Left renal pelvis (tissue), 4 donors: Measurements from ENCODE around the gene TRPM6. TPM values are rescaled to one million over a fixed set of nuclear protein-coding genes. Genes with fewer than 3 reads are reported as not detected.

Source experiments
- DNase-seq, 4 donors: peaks; one replicate each; pipeline ENCODE4 v3.0.0-alpha.2; 2013; ENCODE audit warnings: low read depth in 4 of 4, low spot score in 3 of 4
- polyA plus RNA-seq, 4 donors: library from polyadenylated mRNA; unstranded; fragments of 120-200 nt; gene quantifications; one replicate each; pipeline ENCODE4 v1.2.1, GENCODE V29; 2013; ENCODE audit not compliant: insufficient read length in 4 of 4

The TRPM6 gene
- polyA plus RNA-seq, 4 donors, result 0.08 to 1.1 (median 0.88) TPM

DNA sequence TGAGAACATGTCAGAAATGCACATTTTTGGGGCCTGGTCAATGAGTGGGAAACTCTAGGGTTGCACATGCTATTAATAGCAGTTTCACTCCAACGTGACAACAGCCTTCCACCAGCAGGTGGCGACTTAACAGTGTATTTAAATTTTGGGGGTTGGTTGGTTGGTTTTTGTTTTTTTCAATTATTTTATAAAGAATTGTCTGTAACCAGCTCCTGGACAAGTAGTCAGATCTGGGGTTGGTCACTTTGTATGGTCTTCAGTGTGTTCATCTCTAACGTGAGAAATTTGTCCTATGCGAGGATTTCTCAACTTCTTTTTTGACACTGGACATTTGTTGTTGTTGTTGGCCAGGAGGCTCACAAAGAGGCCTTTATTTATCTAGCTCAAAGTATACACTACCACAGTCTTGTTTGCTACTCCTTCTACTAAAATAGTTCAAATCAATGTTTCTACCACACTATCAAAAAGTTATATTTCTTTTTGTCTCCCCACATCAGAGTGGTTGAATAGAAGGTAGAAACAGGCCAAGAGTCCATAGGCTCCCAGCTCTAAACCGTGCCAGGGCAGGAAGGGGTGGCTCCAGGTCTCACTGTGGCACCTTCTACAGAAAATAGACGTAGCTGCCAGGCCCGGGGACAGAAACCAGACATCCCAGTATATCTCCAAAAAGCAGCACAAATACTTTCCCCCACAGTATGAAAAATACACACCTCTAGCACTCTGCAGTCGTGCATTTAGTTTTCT is 110.4 kb downstream of the TRPM6 start:
- peak; percentile 10 to 40 (median 27) for DNase-seq

DNA sequence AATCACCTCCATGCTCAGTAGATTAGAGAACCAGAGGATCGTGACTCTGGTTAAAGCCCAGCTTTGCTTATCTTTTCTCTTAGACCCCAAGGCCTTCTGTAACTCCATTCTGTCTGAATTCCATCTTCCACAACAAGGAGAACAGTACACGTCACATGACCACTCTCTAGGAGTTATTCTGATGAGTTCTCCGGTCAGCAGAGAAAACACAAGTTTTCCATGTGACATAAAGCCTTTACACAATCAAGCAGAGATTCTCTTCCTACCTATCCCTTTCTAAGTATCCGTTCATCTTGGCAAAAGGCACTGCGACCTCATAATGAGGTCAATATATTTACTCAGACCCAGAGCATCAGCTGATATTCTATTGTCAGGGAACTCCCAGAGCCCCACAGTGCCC is 112.3 kb downstream of the TRPM6 start:
- no peak for DNase-seq

DNA sequence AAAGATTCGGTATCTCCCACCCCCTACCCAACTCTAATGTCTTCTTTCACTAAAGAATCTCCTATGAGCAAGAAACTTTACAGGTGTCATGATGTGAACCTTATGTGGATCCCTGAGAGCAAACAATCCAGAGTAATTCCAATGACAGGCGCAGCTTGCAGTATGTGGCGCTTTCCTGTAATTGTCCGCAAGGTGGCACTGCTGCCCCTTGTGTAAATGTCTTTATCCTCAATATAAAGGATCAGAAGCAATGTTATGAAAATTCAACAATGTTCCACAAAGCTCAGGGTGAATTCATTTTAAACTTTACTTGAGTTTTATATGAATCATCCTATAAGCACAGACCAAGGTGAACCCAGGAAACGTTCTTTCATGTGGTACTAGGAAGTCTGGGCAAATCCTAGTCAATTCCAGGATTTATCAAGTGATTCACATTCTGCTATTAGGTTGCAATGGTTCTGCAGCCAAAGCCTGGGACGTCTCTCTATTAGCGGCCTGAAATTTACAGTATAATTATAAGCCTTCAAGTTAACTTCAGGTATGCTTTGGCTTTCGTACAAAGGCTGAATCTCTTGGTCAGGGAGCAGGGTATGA is 113.7 kb downstream of the TRPM6 start:
- DNase-seq, result peak; percentile 36 to 55 (median 41)

- DNase-seq, result no peak
Measured at GRCh38 chr9:74772121-74772520, 115.6 kb downstream of the TRPM6 start.

- DNase-seq, result no peak
Measured at GRCh38 chr9:74771672-74772071, 116.0 kb downstream of the TRPM6 start.

DNA sequence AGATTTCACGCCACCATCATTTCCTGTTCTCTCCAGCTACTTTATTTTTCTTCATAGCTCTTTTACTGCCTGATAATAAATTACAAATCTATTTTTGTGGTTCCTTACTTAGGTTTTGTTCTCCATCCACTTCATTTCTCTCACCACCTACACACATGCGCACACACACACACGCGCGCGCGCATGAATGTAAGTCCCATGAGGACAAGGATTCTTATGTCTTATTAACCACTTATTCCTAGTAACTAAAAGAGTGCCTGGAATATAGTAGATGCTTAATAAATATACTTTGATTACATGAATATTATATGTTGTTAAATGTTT is 116.5 kb downstream of the TRPM6 start:
- DNase-seq, result no peak

DNA sequence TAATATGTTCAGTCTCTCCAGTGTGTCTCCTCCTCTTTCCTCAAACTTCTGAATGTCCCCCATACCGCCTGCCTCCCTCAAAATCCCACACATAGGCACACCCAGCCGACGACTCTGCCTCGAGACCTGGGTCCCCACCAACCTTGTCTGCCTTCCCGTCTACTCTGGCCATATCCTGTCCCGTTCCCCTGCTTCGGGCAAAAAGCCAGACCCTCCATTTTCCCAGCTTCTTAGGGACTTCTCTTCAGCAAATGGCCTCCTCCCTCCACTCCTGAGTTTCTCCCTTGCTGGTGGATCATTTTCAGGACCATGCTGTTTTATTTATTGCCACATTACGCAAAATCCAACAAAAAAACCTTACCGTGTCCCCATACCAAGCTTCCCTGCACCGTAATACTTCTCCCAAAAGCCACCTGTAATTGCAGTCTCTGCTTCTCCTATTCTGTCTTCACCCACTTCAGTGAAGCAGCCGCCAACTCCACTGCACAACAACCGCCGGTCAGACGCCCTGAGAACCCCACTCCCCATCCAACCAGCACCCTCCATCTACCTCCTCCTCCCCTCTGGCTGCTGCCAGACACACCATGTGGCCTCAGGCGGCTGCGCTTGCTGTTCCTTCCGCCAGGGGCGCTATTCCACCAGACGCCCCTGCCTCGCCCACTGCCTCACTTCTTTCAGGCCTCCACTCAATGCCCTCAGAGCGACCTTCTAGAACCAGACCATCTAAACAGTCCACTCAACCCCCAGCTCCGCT is 117.0 kb downstream of the TRPM6 start:
- no peak for DNase-seq

- no peak for DNase-seq
Measured at GRCh38 chr9:74765481-74765971, 122.2 kb downstream of the TRPM6 start.

DNA sequence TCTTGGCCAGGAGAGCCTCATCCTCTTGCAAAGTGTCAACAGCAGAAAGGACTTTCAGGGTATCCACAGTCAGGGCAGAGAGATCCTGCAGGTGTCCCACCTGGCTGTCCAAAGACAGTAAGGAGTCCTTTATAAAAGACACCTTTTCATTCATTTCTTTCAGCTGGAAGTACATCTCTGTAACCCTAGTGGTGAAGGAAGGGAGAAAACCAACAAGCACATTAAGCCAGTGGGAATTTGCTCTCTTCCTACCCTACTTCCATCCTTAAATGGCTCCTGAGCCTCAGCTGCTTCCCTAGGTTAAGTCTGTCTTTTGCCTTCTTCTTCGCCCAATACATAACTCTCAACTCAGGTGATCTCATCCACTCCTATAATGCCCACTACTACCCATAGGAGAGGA is 124.8 kb downstream of the TRPM6 start:
- no peak for DNase-seq

DNA sequence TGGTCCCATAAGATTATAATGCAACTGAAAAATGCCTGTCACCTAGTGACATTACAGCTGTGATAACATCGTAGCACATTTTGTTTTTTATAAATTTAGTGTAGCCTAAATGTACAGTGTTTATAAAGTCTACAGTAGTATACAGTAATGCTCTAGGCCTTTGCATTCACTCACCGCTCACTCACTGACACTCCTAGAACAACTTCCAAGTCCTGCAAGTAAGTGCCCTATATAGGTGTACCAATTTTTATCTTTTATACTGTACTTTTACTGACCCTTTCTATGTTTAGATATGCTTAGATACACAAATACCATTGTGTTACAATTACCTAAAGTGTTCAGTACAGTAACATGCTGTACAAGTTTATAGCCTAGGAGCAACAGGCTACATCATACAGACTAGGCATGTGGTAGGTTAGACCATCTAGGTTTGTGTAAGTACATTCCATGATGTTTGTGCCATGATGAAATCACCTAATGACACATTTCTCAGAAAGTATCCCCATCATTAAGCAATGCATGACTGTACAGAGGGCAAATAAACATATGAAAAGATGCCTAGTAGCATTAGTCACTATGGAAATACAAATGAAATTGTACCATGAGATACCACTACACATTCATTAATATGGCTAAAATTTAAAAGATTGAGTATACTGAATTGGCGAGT is 127.6 kb downstream of the TRPM6 start:
- DNase-seq, result no peak

- DNase-seq, result no peak
Measured at GRCh38 chr9:74755999-74756398, 131.7 kb downstream of the TRPM6 start.

DNA sequence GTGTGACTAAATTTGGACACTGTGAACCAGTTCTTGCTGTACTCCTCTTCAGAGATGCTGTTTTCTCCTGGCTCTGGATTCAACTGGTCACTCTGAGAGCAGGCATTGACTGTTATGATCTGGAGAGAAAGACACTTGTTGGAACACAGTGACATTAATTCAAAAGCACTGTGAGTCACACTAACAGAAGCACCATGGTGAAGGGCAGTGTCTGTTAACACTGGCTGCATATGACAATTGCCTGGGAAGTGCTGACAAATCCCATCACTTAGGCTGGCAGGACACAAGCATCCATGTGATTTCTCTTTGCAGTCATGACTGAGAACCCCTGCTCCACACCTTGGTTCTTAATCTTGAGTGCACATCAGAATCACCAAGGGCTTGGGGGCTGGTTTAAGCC is 132.4 kb downstream of the TRPM6 start:
- no peak for DNase-seq

DNA sequence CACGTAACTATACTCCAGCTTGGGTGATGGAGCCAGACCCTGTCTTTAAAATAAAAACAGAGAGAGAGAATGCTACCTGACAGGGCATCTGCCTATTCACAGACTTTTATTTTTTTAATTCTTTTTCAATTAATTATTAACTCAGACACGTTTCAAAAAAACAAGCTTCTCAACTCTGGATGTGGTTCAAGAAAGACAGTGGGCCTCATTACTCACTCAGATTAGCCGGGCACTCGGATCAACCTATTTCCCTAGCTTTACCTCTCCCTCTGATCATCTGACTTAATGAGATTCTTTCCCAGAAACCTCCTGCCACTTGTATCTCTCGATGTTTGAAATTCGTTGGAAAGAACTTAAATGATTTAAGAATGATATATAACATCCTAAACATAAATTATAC is 134.1 kb downstream of the TRPM6 start:
- no peak for DNase-seq

DNA sequence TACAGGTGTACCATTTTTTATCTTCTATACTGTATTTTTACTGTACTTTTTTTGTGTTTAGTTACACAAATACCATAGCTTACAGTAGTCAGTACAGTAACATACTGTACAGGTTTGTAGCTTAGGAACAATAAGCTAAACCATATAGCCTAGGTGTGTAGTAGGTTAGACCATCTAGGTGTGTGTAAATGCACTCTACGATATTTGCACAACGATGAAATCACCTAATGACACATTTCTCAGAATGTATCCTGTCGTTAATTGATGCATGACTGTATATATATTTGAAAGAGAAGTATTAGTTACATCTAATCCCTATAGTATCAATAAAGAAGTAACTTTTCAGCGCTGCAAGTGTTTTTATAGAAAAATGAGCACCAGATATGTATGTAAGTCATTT is 138.8 kb downstream of the TRPM6 start:
- DNase-seq, result no peak

DNA sequence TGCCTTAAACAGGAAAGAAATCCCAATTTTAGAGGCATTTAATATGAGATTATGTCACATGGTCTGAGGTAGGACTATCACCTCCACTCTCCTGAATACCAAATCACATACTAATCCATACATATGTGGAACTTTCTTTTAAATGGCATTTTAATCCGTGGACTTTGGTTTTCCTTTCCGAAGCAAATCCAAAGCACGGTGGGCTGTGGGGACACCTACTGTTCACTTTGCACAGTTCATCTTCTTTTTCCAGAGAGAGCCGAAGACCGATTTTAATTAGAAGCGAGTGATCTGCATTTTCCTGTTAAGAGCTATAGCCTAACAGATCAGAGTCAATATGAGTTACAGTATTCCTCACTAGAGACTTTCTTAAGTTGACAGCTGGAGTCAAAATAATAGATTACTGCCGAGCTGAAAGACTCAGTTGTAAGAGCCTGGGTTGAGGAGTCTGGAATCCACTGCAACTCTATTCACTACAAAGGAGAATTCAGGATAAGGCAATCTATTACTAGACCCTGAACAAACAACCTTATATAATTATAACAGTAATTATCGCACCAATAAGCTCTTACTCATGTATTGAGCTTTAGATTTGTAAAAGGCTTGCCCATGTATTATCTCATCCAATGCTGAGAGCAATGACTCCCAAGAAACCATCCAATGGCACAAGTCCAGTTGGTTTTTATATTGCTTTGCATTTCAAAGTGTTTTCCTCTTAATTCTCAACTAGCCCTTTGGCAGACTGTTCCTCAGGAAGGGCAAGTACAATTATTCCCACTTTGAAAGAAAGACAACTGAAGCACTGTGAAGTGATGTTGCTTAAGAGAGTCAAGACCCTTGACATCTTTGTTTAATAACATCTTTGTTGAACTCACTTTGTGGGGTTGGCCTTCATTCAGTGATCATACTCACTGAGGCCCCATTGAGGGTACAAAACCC is 144.7 kb downstream of the TRPM6 start:
- DNase-seq, result peak in 1 of 4 donors; percentile 19

DNA sequence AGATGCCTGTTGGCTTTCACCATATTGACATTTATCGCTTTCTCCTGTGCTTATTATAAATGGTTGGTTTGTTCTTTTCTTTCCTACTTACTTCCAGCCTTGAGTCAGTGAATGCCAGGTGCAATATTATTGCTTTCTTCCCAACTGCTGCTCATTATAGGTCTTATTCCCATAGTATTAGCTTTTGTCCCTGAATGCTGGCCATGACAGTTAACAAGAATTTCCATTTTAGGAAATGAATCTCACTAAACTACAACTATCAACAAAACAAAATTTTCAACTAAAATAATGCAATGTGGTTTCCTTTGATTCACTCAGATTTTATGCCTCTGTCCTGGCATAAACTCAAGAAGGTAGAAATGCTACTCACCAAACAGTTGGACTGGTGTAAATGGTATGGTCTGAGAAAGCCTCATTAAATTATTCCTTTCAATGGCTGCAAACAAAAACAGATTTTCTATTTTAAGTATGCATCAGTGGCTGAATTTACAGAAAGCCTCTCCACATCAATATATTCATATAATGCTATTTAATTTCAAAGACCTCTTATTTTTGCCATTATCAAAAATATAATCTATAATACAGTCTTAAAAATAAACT is 145.4 kb downstream of the TRPM6 start:
- DNase-seq, result no peak

DNA sequence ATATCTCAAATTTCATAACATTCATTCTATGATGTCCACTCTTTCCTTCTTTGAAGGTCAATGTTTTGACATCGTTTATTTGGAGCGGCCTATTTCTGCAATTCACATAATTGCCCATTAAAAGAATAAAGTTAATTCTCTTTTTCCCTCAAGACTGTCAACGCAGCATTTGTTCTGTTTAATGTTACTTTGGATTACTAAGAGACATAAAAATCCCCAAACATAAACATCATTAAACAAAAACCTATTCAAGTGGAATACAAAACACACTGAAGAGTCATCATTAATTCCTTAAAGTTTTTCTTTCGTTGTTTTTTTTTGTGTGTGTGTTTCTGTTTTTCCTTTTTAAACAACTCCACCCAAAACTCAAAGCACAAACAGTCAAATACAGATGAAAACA is 151.1 kb downstream of the TRPM6 start:
- no peak for DNase-seq

DNA sequence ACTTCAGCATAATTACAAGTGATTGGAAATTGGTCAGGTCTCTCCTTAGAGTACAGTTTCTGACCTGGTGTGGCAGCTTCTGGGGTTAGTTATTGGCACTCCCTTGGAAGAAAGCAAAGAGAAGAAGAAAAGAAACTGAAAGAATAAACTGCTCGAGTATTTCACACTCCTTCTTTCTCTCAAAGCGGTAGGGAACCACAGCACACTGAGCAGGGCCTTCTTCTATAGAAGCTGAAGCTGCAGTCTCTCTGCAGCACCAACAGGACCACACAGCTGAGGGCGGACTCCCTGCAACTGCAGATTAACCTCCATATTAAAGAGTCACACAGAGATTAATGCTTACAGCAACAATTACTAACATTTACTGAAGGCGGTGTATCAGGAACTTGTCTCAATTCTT is 152.0 kb downstream of the TRPM6 start:
- DNase-seq, result no peak

GRCh38 chr9:74729136-74729695 is 158.5 kb downstream of the TRPM6 start:
- DNase-seq, result no peak
